ENCODE results near the gene NFASC.

Gene NFASC

DNA sequence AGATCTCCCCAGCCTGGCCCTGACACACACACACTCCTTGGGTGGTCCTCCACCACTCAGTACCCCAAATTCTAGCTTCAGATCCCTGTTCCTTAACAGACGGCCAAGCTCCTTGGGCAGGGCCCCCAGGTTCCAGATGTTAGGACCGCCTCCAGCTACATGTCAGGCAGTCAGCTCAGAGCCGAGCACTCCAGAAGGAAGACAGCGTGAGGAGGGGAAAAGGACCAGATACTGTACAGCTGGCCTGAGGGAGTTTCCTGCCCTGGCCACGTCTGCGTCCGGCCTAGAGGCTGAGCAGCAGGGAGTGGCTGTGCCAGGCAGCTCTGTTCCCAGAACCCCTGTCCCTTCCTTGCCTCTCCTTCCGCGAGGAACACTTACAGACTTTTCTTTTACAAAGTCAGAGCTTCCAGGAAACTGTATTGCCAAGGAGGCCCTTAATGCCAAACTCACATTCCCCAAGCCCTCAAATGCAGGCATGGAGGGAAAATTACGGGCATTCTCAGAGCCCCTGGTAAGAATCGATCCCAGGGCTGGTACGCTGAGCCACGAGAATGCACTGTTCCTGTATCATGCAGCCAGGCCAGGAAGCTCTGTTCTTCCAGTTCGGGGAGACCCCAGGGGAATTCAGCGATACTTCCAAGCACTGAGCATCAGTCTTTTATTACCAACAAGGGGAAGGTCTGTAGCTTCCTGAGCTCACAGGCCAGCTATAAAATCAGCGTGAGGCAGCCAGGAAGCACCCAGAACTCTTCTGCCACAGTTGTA is 127.1 kb downstream of the NFASC start:
- no peak overlapping the region for H3K4me3 ChIP-seq (replicated peaks; ENCODE audit: low read depth, low read length)
- TF ChIP-seq, protein P1, sequence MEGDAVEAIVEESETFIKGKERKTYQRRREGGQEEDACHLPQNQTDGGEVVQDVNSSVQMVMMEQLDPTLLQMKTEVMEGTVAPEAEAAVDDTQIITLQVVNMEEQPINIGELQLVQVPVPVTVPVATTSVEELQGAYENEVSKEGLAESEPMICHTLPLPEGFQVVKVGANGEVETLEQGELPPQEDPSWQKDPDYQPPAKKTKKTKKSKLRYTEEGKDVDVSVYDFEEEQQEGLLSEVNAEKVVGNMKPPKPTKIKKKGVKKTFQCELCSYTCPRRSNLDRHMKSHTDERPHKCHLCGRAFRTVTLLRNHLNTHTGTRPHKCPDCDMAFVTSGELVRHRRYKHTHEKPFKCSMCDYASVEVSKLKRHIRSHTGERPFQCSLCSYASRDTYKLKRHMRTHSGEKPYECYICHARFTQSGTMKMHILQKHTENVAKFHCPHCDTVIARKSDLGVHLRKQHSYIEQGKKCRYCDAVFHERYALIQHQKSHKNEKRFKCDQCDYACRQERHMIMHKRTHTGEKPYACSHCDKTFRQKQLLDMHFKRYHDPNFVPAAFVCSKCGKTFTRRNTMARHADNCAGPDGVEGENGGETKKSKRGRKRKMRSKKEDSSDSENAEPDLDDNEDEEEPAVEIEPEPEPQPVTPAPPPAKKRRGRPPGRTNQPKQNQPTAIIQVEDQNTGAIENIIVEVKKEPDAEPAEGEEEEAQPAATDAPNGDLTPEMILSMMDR (IDR thresholded peaks at IDR 0.05; ENCODE audit: low read depth, low read length, missing control alignments), result no peak
- no peak for DNase-seq (ENCODE audit: extremely low read depth, low read depth)

DNA sequence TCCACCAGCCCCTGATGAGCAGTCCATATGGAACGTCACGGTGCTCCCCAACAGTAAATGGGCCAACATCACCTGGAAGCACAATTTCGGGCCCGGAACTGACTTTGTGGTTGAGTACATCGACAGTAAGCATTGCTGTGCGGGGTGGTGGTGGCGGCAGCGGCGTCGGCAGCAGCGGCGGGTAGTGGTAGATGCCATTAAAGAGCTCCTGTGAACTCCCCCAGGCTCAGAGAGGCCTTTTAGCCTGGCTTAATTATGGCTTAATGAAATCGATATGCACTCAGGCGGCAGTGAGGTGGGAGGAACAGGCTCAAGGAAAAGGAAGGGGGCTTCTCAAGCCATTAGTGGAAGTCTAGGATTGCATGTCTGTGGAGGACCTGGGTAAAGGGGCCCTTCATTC is 130.5 kb downstream of the NFASC start:
- H3K4me3 ChIP-seq (replicated peaks; ENCODE audit: low read depth, low read length), result no peak overlapping the region
- TF ChIP-seq, protein P1 (IDR thresholded peaks at IDR 0.05; ENCODE audit: low read depth, low read length, missing control alignments), result no peak
- no peak for DNase-seq (ENCODE audit: extremely low read depth, low read depth)

DNA sequence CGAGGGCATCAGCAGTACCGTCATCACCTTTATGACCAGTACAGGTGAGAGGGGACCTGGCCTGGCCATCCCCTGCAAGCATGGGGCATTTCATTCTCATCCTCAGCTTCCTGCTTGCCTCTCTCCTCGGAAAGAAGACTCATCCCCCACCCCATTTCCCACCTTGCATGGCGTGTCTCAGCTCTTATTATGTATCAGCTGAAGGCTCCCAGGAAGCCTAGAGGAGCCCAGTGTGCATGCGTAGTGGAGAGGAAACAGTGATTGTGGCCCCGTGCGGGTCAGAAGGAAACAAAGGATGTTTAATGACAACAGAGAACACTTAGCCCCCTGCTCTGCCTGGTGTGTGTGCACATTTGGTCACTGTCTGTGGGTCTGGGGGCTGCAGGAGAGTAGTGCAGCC is 132.0 kb downstream of the NFASC start:
- DNase-seq (ENCODE audit: extremely low read depth, low read depth), result no peak
- H3K4me3 ChIP-seq (replicated peaks; ENCODE audit: low read depth, low read length), result no peak overlapping the region
- TF ChIP-seq, protein P1 (IDR thresholded peaks at IDR 0.05; ENCODE audit: low read depth, low read length, missing control alignments), result no peak

DNA sequence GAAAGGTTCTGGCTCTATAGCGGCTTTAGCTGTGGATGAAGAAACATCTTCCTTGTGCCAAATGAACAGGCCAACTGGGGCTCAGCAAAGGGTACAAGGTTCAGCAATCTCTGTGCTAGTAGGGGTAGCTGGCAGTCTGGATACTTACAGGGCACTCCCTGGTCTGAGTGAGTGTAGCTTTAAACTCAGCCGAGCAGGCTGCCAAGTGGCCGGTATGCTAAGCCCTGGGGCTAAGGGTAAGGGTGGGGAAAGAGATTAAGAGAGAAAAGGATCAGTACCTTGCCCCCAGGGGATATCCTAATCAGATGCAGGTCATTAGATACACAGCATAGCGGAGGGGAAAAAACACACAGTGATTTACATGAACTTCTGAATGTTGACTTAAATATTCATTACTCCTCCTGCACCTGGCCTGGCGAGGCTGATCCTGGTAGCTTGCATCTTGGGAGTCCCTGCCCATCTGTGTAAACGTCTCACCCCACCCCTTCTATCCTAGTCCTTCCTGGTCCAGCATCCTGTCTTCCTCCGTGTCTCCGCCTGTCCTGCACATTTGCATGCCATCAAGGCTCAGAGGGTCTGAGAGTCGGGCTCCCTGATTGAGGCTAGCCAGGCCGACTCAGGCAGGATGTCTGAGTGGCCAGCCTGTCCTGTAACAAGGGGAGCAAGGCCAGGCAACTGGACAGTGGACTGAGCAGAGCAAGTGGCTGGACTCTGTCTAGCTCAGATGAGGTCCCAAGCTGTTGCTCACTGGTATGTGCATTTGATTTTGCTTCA is 132.9 kb downstream of the NFASC start:
- H3K4me3 ChIP-seq (replicated peaks; ENCODE audit: low read depth, low read length), result no peak overlapping the region
- DNase-seq (ENCODE audit: extremely low read depth, low read depth), result no peak
- TF ChIP-seq, protein P1 (IDR thresholded peaks at IDR 0.05; ENCODE audit: low read depth, low read length, missing control alignments), result no peak

DNA sequence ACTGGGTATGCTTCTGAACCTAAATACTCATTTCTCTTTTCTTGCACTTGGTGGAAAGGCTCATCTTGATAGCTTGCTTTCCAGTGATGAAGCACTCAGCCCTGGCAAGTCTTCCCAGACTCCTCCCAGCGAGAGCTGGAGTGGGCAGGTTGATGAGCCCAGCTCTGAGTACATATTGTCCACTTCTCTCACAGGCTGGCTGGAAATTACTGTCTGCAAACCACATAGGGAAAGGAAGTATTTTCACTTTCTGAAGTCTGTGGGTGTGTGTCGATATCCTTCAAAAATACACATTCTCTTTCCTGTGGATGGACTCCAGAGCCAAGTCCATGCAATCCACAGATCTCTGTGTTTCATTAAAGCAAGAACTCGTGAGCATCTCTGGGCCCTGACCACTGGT is 133.7 kb downstream of the NFASC start:
- TF ChIP-seq, protein P1 (IDR thresholded peaks at IDR 0.05; ENCODE audit: low read depth, low read length, missing control alignments), result no peak
- no peak overlapping the region for H3K4me3 ChIP-seq (replicated peaks; ENCODE audit: low read depth, low read length)
- DNase-seq (ENCODE audit: extremely low read depth, low read depth), result no peak

DNA sequence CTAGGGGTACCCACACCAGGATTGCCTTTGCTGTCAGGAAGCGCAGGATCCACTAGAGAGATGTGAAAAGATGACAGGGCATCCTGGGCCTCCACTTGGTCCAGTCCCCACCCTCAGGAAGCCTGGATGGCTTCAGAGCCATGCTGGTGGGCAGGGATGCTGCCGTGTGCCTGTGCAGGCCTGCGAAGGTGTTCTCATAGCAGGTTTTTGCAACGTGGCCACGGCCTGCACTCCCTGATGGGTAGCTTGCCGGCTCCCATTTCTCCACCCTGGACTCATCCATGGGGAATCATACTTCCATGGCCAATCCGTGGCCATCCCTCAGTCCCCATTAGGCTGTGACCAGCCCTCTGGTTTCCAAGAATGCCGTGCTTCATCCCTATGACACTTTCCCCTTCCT is 138.2 kb downstream of the NFASC start:
- no peak for DNase-seq (ENCODE audit: extremely low read depth, low read depth)

More for the DNA sequence above, 138.2 kb downstream of the NFASC start:
- no peak overlapping the region for H3K4me3 ChIP-seq (replicated peaks; ENCODE audit: low read depth, low read length)
- TF ChIP-seq, protein P1 (IDR thresholded peaks at IDR 0.05; ENCODE audit: low read depth, low read length, missing control alignments), result no peak

All from HFF-Myc (cell line).